GM18507 (cell line): ENCODE data around the gene TNFRSF21.

Source experiments
- DNase-seq: peaks from one replicate; pipeline ENCODE4 v3.0.0; 2011; ENCODE audit warnings: low read depth; ENCODE audit not compliant: insufficient read length; ENCODE audit errors: extremely low spot score
- FAIRE-seq: peaks from 2 replicates; lab custom pipeline; 2011; peaks lifted over from hg19 to GRCh38; lab: Jason Lieb, UNC

TNFRSF21 gene, protein sequence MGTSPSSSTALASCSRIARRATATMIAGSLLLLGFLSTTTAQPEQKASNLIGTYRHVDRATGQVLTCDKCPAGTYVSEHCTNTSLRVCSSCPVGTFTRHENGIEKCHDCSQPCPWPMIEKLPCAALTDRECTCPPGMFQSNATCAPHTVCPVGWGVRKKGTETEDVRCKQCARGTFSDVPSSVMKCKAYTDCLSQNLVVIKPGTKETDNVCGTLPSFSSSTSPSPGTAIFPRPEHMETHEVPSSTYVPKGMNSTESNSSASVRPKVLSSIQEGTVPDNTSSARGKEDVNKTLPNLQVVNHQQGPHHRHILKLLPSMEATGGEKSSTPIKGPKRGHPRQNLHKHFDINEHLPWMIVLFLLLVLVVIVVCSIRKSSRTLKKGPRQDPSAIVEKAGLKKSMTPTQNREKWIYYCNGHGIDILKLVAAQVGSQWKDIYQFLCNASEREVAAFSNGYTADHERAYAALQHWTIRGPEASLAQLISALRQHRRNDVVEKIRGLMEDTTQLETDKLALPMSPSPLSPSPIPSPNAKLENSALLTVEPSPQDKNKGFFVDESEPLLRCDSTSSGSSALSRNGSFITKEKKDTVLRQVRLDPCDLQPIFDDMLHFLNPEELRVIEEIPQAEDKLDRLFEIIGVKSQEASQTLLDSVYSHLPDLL

DNA sequence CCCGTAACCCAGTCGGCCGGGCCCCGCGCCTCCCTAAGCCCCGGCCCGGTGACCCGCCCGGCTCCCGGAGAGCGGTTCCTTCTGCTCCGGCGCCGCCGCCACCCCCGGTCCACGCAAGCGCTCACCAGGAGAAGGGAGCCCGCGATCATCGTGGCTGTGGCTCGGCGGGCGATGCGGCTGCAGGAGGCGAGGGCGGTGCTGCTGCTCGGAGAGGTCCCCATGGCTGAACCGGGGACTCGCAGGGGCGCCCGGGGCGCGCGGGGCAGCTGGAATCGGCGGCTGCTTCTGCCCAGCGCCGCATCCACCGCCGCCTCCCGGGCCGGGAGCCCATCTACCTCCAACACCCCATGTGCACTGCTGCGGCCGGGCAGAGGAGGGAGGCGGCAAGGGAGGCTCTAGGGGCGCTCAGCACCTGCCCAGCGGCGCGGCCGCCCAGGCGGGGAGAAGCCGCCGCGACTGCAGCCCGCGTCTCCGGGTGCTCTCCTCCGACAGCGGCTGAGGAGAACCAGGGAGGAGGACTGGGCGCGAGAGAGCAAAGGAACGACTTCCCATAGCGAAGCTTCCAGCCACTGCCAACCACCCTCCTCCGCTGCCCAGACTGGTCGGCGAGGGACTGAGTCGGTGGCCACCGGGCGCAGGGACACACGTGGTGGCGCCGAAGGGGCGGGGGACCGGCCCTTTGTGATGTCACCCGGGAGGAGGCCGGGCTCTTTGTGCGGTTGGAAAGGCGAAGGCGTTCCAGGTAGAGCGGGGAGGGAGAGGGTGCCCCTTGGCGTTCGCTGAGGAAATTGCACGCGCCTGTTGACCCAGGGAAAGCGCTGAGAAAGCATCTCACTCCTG is at the start of gene TNFRSF21:
Gene TNFRSF21, minus strand, starts transcription at position 615 of the 840 bp plus-strand sequence. Its CDS starts 394 bp downstream, at position 221.
- FAIRE-seq (peak; percentile 87), DNase-seq (peak; percentile 64)

DNA sequence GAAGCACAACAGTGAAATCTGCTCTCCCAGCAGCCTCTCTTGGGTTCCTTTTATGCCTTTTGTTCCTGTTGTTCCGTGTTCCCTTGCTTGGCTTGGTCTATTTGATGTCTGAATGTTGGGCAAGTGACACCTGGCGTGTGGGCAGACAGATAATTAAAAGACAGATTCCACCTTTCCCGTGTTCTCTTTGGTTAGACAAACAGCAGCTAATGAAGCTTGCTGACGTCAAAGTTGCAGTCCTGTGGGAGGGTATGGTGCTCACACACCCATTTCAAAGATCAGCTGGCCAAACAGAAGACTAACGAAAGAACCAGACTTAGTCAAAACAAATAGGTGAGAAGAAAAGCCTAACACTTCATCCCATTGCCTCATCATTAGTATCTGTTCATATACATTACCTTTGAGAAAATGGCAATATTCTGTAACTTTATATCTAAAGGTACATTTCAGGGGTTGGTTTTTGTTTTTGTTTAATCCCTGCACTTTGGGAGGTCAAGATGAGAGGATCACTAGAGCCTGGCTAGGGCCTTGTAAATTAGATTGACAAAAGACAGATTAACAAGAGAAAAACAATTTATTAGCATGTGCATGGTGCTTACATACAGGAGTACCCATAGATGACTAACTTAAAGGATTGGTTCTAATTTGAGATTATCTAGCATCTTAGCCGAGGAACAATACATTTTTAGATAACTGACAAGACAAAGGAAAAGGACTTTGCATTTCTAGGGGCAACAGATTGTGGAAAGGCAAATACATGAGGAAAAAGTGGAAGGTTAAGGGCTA is 48.9 kb upstream of the TNFRSF21 start:
- FAIRE-seq: peak; percentile 69
- no peak for DNase-seq

GRCh38 chr6:47357827-47358226 is 48.1 kb upstream of the TNFRSF21 start:
- FAIRE-seq (peak; percentile 91), DNase-seq (peak; percentile 4)

- FAIRE-seq (no peak), DNase-seq (no peak)
Measured at GRCh38 chr6:47355496-47355895, 45.8 kb upstream of the TNFRSF21 start.

- FAIRE-seq (no peak), DNase-seq (no peak)
Measured at GRCh38 chr6:47353871-47354270, 44.2 kb upstream of the TNFRSF21 start.

- no peak for FAIRE-seq
Measured at GRCh38 chr6:47352966-47353365, 43.3 kb upstream of the TNFRSF21 start.

DNA sequence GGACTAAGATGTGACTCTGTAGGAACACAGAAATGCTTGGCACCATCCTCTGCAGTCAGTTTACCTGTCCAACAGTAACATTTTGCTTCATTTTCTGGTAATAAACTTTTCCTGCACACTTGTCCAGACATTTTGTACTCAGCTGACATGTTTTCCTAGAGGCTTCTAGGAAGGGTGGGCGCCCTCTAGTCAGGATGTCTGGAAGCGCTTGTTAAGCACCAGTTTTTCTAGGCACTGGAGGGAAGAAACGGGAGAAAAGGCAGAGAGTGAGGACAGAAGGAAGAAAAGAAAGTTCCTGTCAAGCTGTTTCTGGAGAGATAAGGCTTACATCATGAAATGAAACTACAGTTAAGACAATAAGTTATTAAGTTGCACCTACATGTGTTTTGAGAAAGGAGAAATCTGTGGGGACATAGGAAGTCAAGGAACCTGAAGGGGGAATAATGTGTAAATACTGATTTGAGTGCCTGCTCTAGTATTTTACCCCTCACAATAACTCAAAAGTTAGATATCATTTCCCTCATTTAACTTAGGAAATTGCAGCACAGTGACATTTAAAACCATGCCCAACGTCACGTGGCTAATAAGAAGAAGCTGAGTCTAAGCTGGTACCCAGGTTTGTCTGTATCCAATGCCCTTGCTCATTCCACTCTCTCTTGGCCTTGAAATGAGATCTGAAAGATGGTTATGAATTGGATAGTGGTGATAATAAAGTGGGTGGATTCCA is 42.7 kb upstream of the TNFRSF21 start:
- DNase-seq: no peak
- no peak for FAIRE-seq

More at GRCh38 chr6:47352966-47353365, 43.3 kb upstream of the TNFRSF21 start:
- no peak for DNase-seq

GRCh38 chr6:47351621-47352020 is 41.9 kb upstream of the TNFRSF21 start:
- FAIRE-seq: no peak

GRCh38 chr6:47349931-47350330 is 40.2 kb upstream of the TNFRSF21 start:
- DNase-seq: no peak
- FAIRE-seq: no peak

More at GRCh38 chr6:47351621-47352020, 41.9 kb upstream of the TNFRSF21 start:
- DNase-seq: no peak

GRCh38 chr6:47348316-47348863 is 38.7 kb upstream of the TNFRSF21 start:
- FAIRE-seq: no peak

DNA sequence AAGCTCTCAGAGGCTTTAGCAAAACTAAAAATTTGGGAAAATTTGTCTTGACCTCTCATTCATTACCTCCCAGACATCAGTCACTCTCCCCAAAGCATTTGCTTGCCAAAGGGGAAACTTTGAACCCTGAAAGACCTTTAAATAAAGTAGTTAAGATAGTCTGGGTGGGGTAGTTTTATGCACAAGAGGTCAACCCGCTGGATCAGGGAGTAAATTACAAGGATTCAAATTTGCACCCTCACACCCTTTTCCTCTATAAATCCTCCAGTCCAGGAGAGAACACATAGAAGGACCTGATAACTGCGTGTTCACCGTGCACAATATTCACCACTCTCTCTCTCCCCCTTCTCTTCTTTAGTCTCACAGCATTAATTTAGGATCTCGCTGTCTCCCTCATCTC is 36.1 kb upstream of the TNFRSF21 start:
- DNase-seq (no peak), FAIRE-seq (no peak)

More at GRCh38 chr6:47348316-47348863, 38.7 kb upstream of the TNFRSF21 start:
- no peak for DNase-seq

GRCh38 chr6:47344022-47344421 is 34.3 kb upstream of the TNFRSF21 start:
- no peak for DNase-seq
- no peak for FAIRE-seq

GRCh38 chr6:47343600-47343999 is 33.9 kb upstream of the TNFRSF21 start:
- no peak for FAIRE-seq
- no peak for DNase-seq

GRCh38 chr6:47342824-47343223 is 33.1 kb upstream of the TNFRSF21 start:
- no peak for DNase-seq
- FAIRE-seq: no peak

GRCh38 chr6:47337519-47337918 is 27.8 kb upstream of the TNFRSF21 start:
- FAIRE-seq (no peak), DNase-seq (no peak)

DNA sequence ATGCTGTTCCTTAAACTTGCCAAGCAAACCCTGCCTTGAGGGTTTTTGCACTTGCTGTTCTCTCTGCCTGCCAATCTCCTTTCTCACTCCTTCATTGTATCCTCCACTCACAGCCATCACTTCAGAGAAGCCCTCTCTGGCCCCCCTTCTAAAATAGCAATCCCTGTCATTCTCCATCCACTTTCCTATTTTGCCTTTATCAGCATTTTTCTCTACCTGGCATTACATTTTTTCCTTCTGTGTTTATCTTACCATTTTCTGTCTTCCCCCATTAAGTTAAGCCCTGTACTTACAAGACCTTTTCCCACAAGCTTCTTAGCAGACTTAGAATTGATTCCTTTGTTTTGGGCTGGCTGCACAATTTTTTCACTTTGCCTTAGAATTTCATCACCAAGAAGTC is 26.6 kb upstream of the TNFRSF21 start:
- FAIRE-seq (no peak), DNase-seq (no peak)

DNA sequence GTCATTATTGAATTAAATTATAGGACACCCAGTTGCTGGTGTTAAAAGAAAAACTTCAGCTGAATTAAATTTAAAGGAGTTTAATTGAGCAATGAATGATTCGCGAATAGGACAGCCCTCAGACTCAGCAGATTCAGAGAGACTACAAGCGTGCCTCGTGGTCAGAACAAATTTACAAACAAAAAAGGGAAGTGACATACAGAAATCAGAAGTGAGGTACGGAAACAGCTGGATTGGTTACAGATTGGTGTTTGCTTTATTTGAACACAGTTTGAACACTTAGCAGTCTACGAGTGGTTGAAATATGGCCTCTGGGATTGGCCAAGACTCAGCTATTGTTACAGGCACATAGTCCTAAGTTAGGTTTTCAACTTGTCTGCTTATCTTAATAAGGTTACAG is 25.8 kb upstream of the TNFRSF21 start:
- FAIRE-seq (peak; percentile 80), DNase-seq (no peak)

DNA sequence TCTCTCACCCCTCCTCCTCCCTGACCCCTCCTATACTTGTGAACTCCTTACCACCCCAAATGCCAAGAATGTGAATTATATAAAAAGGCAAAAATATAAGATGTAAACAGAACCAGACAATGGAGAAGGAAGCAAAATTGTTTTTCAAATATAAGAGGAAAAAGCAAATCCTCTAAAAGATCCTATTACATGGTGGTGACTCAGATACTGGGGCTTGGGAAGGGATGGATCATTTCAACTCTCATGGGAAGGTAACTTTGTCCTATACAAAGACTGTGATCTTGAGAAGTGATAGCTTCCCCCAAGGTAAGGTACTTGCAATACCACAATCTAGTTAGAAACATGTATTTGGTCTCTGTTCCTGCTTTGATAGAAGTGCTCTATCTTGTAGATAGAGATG is 24.6 kb upstream of the TNFRSF21 start:
- no peak for DNase-seq

More for the DNA sequence above, 24.6 kb upstream of the TNFRSF21 start:
- FAIRE-seq: no peak
